22Rv1 (cell line): ENCODE data around the gene MAGI2.

Experiments used
- H3K27ac ChIP-seq: fragments of 450-650 bp; 2 replicates; pipeline ENCODE4 v1.5.1; 2017
- CTCF ChIP-seq: fragments of 450-650 bp; IDR thresholded peaks from 2 replicates; pipeline ENCODE4 v1.5.1; 2017; ENCODE audit warnings: mild to moderate bottlenecking
- ZFX ChIP-seq: fragments of 450-650 bp; IDR thresholded peaks from 2 replicates; pipeline ENCODE4 v1.6.1; 2017; ENCODE audit warnings: antibody characterized with exemption, borderline replicate concordance

The MAGI2 gene

GRCh38 chr7:78139335-78139734 lies 1314.1 kb downstream of the MAGI2 start:
- no peak overlapping the region for H3K27ac ChIP-seq
- TF ChIP-seq ZFX (no peak), CTCF (no peak)

- no peak for TF ChIP-seq CTCF
- no peak for TF ChIP-seq ZFX
- H3K27ac ChIP-seq, result no peak overlapping the region
Observed at GRCh38 chr7:78134774-78135173, 1318.7 kb downstream of the MAGI2 start.

GRCh38 chr7:78134256-78134655 lies 1319.2 kb downstream of the MAGI2 start:
- no peak overlapping the region for H3K27ac ChIP-seq
- TF ChIP-seq CTCF (peak; percentile 81), ZFX (no peak)

GRCh38 chr7:78130446-78131215 lies 1322.8 kb downstream of the MAGI2 start:
- TF ChIP-seq CTCF, result no peak
- no peak for TF ChIP-seq ZFX
- H3K27ac ChIP-seq, result no peak overlapping the region

GRCh38 chr7:78129865-78130264 lies 1323.6 kb downstream of the MAGI2 start:
- no peak overlapping the region for H3K27ac ChIP-seq

GRCh38 chr7:78127009-78127408 lies 1326.5 kb downstream of the MAGI2 start:
- TF ChIP-seq ZFX (no peak), CTCF (no peak)
- no peak overlapping the region for H3K27ac ChIP-seq

More at GRCh38 chr7:78129865-78130264, 1323.6 kb downstream of the MAGI2 start:
- TF ChIP-seq ZFX (no peak), CTCF (no peak)

GRCh38 chr7:78125884-78126283 lies 1327.6 kb downstream of the MAGI2 start:
- no peak for TF ChIP-seq CTCF
- no peak for TF ChIP-seq ZFX
- peak overlapping the region; percentile 72 for H3K27ac ChIP-seq
